Measurements from ENCODE around the gene FHIT.
"Not testable (repeated sequence)": the region's sequence is repeated elsewhere in the genome, so short reads cannot be mapped to it uniquely, and the experiment has no call there.

The FHIT gene

GRCh38 chr3:59832702-59833101, 1418.5 kb downstream of the FHIT start:
- no peak for DNase-seq

- DNase-seq: no peak
Measured at GRCh38 chr3:59832241-59832640, 1419.0 kb downstream of the FHIT start.

- no peak for DNase-seq
Measured at GRCh38 chr3:59831394-59831793, 1419.9 kb downstream of the FHIT start.

- no peak for DNase-seq
Measured at GRCh38 chr3:59829527-59829926, 1421.7 kb downstream of the FHIT start.

- DNase-seq: no peak
Measured at GRCh38 chr3:59824876-59825275, 1426.4 kb downstream of the FHIT start.

DNA sequence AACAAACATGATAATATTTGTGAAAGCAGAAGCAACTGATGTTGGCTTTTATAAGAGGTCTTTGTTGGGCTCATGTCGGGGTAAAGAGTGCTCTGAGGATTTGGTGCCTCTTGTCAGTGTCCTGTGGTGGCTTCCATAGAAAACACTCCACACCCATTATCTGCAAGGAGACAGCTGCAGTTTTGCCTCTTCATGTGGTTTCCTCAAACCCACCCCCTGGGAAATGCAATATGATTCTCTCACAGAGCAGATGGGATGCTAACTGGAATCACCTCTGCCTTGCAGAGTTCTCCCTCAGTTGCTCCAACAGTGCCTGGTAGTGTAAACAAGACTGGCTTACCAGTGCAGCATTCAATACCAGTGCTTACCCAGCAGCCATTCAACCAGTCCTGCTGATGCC, 1430.0 kb downstream of the FHIT start:
- DNase-seq: no peak

GRCh38 chr3:59820352-59820934, 1430.8 kb downstream of the FHIT start:
- DNase-seq: no peak

- no peak for DNase-seq
Measured at GRCh38 chr3:59818919-59819300, 1432.3 kb downstream of the FHIT start.

- no peak for DNase-seq
Measured at GRCh38 chr3:59818033-59818918, 1433.0 kb downstream of the FHIT start.

DNA sequence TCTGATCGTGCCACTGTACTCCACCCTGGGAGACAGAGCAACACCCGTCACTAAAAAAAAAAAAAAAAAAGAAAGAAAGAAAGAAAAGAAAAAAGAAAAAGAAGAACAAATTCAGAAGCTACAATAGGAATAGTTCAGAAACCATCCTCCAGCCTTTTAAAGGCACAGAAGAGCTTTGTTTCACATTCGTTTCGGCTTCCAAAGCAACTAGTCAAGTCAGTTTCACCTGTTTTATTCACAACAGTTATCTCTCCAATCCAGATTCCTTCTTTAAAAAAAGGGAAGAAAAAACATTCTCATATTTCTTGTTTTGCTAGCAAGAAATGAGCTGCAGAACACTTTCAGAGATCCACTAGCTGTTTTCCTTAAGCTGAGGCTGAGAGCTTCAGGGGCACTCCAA, 1433.7 kb downstream of the FHIT start:
- DNase-seq: no peak

- DNase-seq: no peak
Measured at GRCh38 chr3:59816312-59816711, 1434.9 kb downstream of the FHIT start.

GRCh38 chr3:59813148-59813538, 1438.1 kb downstream of the FHIT start:
- DNase-seq: no peak

GRCh38 chr3:59812237-59813147, 1438.8 kb downstream of the FHIT start:
- peak in 1 of 2 experiments; percentile 51 for DNase-seq

GRCh38 chr3:59811160-59811559, 1440.1 kb downstream of the FHIT start:
- no peak for DNase-seq

GRCh38 chr3:59810606-59811005, 1440.6 kb downstream of the FHIT start:
- DNase-seq: peak in 1 of 2 experiments; percentile 17

DNA sequence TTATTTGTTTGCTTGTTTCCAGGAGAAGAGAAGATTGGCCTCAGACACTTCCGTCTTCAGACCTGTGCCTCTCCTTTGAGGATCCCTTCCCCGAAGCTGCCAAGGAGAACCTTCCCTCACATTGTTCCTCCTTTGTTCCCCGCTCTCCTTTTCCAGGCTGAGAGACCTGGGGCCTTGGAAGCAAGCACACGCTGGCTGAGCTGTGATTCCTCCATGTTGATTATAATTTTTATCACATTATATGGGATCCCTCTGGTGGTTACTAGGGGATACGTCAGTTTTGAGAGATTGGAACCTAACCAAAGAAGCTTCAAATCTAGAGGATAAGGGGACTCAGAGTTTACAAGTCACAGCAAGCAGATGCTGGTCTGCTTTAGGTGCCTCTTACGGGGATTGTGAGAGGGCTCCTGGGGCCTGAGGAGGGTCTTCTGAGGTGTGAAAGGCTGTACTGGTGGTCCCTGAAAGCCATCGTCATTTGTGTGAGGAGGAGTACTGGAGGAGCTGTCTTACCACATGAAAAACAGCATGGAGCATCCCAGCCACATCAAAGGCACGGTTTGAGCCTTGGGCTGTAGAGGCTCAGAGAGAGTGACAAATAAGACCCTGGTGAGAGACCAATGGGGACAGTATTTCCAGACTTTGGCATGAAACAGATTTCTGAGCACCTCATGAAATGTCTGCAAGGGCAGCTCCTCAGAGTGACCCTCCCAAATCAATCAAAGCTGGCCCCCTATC, 1441.4 kb downstream of the FHIT start:
- DNase-seq: peak in 1 of 2 experiments; percentile 37

- no peak for DNase-seq
Measured at GRCh38 chr3:59809016-59809415, 1442.2 kb downstream of the FHIT start.

DNA sequence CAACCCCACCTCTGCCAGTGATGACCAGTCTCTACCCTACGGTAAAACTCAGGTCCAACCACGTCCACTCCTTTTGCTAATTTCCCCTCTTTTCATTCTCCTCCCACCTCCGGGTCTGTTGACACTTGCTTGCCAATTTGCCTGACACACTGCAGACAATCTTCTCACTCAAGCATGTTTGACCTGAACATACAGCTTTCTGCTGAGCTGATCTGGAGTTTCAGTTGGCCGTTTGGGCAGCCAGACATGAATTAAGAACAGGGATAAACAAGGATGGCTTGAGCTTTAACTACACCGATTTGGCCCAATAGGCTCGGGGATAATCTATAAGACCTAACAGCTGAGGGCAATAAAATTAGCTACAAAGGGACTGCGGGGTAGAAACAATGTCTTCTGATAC, 1442.8 kb downstream of the FHIT start:
- no peak for DNase-seq

- no peak for DNase-seq
Measured at GRCh38 chr3:59803268-59803667, 1448.0 kb downstream of the FHIT start.

DNA sequence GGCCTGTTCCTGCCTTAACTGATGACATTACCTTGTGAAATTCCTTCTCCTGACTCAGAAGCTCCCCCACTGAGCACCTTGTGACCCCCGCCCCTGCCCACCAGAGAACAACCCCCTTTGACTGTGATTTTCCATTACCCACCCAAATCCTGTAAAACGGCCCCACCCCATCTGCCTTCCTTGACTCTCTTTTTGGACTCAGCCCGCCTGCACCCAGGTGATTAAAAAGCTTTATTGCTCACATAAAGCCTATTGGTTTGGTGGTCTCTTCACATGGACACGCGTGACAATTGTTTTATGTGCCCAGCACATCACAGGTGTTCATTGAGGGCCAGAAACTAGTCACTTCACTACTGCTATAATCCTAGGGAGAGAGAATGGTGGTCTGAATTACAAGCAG, 1448.8 kb downstream of the FHIT start:
- not testable (repeated sequence) for DNase-seq

GRCh38 chr3:59802045-59802444, 1449.2 kb downstream of the FHIT start:
- DNase-seq: peak in 1 of 2 experiments; percentile 12

- DNase-seq: no peak
Measured at GRCh38 chr3:59800481-59800880, 1450.8 kb downstream of the FHIT start.
